CD4-positive, alpha-beta memory T cell (primary cell): ENCODE measurements around the gene ADIPOR1. TPM values are rescaled to one million over a fixed set of nuclear protein-coding genes. Genes with fewer than 3 reads are reported as not detected.

Experiments
- CTCF ChIA-PET: fragments of 350-600 bp; sonication (Branson Sonifier 250); formaldehyde crosslinking; loops from one replicate; lab custom pipeline; 2021; ENCODE audit warnings: inconsistent platforms; ENCODE audit not compliant: partially characterized antibody; lab: Charles Lee
- POLR2A ChIA-PET: fragments of 350-600 bp; sonication (Branson Sonifier 250); formaldehyde crosslinking; loops from one replicate; lab custom pipeline; 2021; ENCODE audit not compliant: partially characterized antibody; lab: Charles Lee
- DNase-seq, 5 donors: peaks; one replicate each; pipeline versions ENCODE4 v3.0.0 to v3.0.0-alpha.2; 2020 to 2022; ENCODE audit warnings: mixed read lengths in 1 of 5
- H3K27ac ChIP-seq: one replicate; pipeline ENCODE4 v1.7.0; 2013; ENCODE audit warnings: low read depth, low read length
- H3K27me3 ChIP-seq: 2 replicates; pipeline ENCODE4 v1.7.0; 2013; ENCODE audit warnings: mild to moderate bottlenecking, low read length, moderate library complexity; ENCODE audit not compliant: insufficient read depth
- H3K36me3 ChIP-seq: 2 replicates; pipeline ENCODE4 v1.7.0; 2013; ENCODE audit warnings: mild to moderate bottlenecking, low read length, moderate library complexity; ENCODE audit not compliant: insufficient read depth
- H3K4me1 ChIP-seq: 2 replicates; pipeline ENCODE4 v1.7.0; 2013; ENCODE audit warnings: mild to moderate bottlenecking, low read length, moderate library complexity; ENCODE audit not compliant: insufficient read depth
- H3K4me3 ChIP-seq, 2 donors: one replicate each; pipeline ENCODE4 v1.7.0; 2013; ENCODE audit warnings: low read length in 2 of 2, mild to moderate bottlenecking in 1 of 2
- H3K9me3 ChIP-seq, 2 donors: one replicate each; pipeline ENCODE4 v1.7.0; 2013; ENCODE audit warnings: low read length in 2 of 2, control low read depth in 1 of 2; ENCODE audit not compliant: control insufficient read depth in 1 of 2
- H3K27ac Mint-ChIP-seq, 7 donors: one replicate each; pipeline ENCODE4 v1.8.0; 2020 to 2021; ENCODE audit warnings: mixed read lengths in 7 of 7, mild to moderate bottlenecking in 6 of 7, inconsistent platforms in 3 of 7, moderate library complexity in 3 of 7
- H3K27me3 Mint-ChIP-seq, 2 donors: one replicate each; pipeline ENCODE4 v1.8.0; 2020 to 2021; ENCODE audit warnings: mixed read lengths in 2 of 2
- H3K36me3 Mint-ChIP-seq, 2 donors: one replicate each; pipeline ENCODE4 v1.8.0; 2020 to 2021; ENCODE audit warnings: mixed read lengths in 2 of 2, inconsistent platforms in 1 of 2, mild to moderate bottlenecking in 1 of 2
- H3K4me1 Mint-ChIP-seq, 4 donors: one replicate each; pipeline ENCODE4 v1.8.0; 2020 to 2021; ENCODE audit warnings: mixed read lengths in 4 of 4, mild to moderate bottlenecking in 1 of 4
- H3K4me3 Mint-ChIP-seq, 8 donors: one replicate each; pipeline ENCODE4 v1.8.0; 2020 to 2021; ENCODE audit warnings: mixed read lengths in 8 of 8, mild to moderate bottlenecking in 7 of 8, moderate library complexity in 6 of 8, inconsistent platforms in 3 of 8
- H3K9me3 Mint-ChIP-seq, 8 donors: one replicate each; pipeline ENCODE4 v1.8.0; 2020 to 2021; ENCODE audit warnings: mixed read lengths in 8 of 8, mild to moderate bottlenecking in 5 of 8, inconsistent platforms in 3 of 8, moderate library complexity in 1 of 8
- intact Hi-C: fragments of 100-400 bp; cut with micrococcal nuclease; formaldehyde crosslinking; loops from one replicate; pipeline ENCODE4 v1.15.1; 2023
- polyA plus RNA-seq, 2 donors: library from polyadenylated mRNA; unstranded; fragments of 300-500 nt; fragmentation: Illumina TruSeq; gene quantifications; one replicate each; pipeline ENCODE4 v1.2.3, GENCODE V29; 2021
- total RNA-seq, 2 experiments: library from RNA; stranded (reverse); gene quantifications; one replicate each; pipeline ENCODE4 v1.2.3, GENCODE V29; 2021

The ADIPOR1 gene
- total and polyA plus RNA-seq, 4 experiments from 2014 or later, result 52.6 to 164 (median 78.3) TPM

DNA sequence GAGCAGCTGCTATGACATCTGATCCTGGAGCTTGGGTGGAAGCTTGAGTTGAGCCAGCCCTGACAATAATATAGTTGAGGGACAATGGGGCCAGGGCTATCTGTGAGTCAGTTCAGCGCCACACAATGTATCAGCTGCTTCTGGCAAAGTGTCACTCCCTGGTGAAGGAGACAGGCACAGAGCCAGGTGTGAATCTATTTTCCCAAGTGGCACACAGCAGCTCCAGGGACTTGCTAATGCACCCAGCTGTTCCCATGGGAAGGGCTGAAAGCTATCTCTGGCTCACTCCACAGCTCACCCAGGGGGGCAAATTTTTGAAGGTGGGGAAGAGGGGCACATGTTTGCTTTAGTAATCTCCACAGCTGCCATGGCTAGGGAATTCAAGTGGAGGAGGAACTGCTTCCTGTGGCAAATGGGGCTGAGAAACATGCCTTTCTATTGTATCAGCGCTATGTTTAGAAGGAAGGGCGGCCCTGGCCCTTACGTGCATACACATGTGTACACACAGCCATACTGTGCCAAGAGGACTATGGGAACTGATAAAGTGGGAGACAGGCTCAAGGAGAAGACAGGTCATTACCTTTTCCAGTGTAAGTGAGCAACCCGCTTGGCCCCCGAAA lies 6.8 kb upstream of the ADIPOR1 start:
- ChIA-PET CTCF (no interaction called here), POLR2A (no interaction called here)
- intact Hi-C loops, result loop anchor here (5.0 kb wide), 1 partner anchor 62 kb away; the partner anchor contains the start of gene PPFIA4
- Mint-ChIP-seq H3K36me3 (peaks cover 17 to 27% of the 10 kb centered on the region in 2 donors), H3K4me3 (peak overlapping the region in 5 of 8 donors; percentile 21 to 74 (median 40)), H3K4me1 (peaks cover 14 to 36% (median 22%) of the 10 kb centered on the region in 4 donors), H3K9me3 (no peaks in the 10 kb centered on the region), H3K27me3 (no peaks in the 10 kb centered on the region), H3K27ac (peak overlapping the region in 5 of 7 donors; percentile 63 to 82 (median 77))
- Histone ChIP-seq H3K36me3 (no peaks in the 10 kb centered on the region), H3K4me1 (peaks cover 29% of the 10 kb centered on the region), H3K27me3 (no peaks in the 10 kb centered on the region), H3K9me3 (no peaks in the 10 kb centered on the region), H3K4me3 (no peak overlapping the region), H3K27ac (no peak overlapping the region)
- DNase-seq, result no peak

DNA sequence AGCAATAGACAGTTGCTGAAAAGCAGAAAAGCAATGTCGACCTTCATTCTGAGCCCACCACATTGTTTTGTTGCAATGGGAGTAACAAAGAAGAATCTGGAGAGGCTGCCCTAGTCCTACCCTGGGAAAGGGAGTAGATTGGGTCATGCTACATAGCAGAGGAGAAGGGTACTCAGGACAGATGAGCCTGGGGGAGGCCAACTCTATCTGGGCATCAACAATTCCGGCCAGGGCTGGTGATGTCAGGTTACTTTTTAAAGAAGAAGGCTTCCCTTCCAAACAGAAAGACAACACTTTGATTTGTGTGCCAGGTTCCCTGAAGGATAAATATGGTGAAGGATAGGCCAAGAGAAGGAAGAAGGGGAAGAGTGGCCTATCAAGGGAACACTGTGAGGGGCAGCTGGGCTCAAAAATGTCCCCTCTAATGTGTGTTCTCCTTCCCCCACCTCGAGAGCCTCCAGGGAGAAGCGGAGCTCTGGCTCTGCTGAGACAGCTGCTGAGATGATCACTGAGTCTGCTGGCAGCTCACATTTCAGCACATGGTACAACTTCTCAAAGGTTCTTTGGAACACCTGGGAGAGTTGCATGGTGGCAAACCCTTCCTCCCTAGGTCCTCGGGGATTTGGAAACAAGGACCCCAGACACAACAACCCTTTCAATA lies 3.2 kb upstream of the ADIPOR1 start:
- no peak overlapping the region for H3K4me3 ChIP-seq
- intact Hi-C loops, result no loop called here
- no peak overlapping the region for H3K27ac ChIP-seq
- peaks cover 18 to 34% of the 10 kb centered on the region in 2 donors for H3K36me3 Mint-ChIP-seq
- no peak for DNase-seq
- no peaks in the 10 kb centered on the region for H3K36me3 ChIP-seq
- peaks cover 18 to 37% (median 23%) of the 10 kb centered on the region in 4 donors for H3K4me1 Mint-ChIP-seq
- H3K4me1 ChIP-seq, result peaks cover 29% of the 10 kb centered on the region
- CTCF ChIA-PET, result no interaction called here
- H3K9me3 ChIP-seq, result no peaks in the 10 kb centered on the region
- H3K4me3 Mint-ChIP-seq, result no peak overlapping the region
- H3K27ac Mint-ChIP-seq, result peak overlapping the region in 2 of 7 donors; percentile 11 to 57
- POLR2A ChIA-PET, result no interaction called here
- no peaks in the 10 kb centered on the region for H3K27me3 Mint-ChIP-seq
- peaks cover 0 to 3% (median 0%) of the 10 kb centered on the region in 8 donors for H3K9me3 Mint-ChIP-seq
- H3K27me3 ChIP-seq, result no peaks in the 10 kb centered on the region

DNA sequence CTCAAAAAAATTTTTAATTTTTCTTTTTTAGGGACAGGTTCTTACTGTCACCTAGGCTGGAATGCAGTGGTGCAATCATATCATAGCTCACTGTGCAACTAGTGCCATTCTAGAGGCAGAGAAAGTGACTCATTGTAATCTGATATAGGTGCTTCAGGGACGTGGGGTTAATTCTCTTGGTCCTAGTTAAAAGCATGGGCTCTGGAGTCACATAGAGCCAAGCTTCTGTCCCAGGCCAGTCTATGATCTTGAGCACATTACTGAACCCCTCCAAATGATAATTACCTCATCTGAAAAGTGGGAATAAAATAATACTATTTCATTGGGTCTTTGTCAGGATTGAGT lies 1.1 kb upstream of the ADIPOR1 start:
- Histone ChIP-seq H3K36me3 (no peaks in the 10 kb centered on the region), H3K9me3 (no peaks in the 10 kb centered on the region), H3K4me3 (no peak overlapping the region), H3K27ac (peak overlapping the region; percentile 94), H3K4me1 (peaks cover 42% of the 10 kb centered on the region), H3K27me3 (no peaks in the 10 kb centered on the region)
- H3K27ac Mint-ChIP-seq, result peak overlapping the region in 2 of 7 donors; percentile 7 to 91
- H3K36me3 Mint-ChIP-seq, result peaks cover 21 to 32% of the 10 kb centered on the region in 2 donors
- intact Hi-C loops, result loop anchor here (2.0 kb wide), 1 partner anchor 70 kb away; the partner anchor contains the start of gene RABIF
- CTCF ChIA-PET, result interaction anchor here (1.1 kb wide), 1 partner anchor 9 kb away, joined by 3 read pairs; no protein-coding TSS in a partner anchor
- POLR2A ChIA-PET, result no interaction called here
- peaks cover 0 to 3% (median 0%) of the 10 kb centered on the region in 8 donors for H3K9me3 Mint-ChIP-seq
- peak overlapping the region in 3 of 8 donors; percentile 25 to 97 (median 95) for H3K4me3 Mint-ChIP-seq
- DNase-seq, result no peak
- H3K27me3 Mint-ChIP-seq, result no peaks in the 10 kb centered on the region
- peaks cover 22 to 43% (median 36%) of the 10 kb centered on the region in 4 donors for H3K4me1 Mint-ChIP-seq

DNA sequence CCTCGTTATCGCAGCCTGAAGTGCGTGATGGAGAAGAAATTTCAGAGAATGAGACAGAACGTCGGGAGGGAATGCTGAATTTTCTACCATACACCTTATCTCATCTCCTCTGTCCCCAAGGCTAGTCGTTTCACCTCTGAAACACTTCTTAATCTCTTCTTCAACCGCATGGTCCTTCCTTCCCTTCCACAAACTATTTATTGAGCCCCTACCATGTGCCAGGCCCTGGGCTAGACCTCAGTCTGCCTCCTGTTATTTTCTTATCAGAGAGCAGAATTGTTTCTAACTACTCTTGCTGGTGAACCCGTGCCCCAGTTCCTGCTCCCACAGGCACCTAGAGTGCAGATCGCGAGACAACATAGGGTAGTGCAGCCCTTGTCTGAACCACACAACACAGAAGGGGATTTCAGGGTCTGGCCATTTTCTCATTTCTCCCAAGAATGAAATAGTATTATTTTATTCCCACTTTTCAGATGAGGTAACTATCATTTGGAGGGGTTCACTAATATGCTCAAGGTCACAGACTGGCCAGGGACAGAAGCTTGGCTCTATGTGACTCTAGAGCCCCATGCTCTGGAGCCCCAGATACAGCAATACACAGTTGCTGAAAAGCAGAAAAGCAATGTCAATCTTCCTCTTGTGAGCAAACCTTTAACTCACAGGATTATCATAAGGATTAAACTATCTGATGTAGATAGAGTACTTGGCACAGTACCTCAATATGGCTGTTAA lies 598 bp upstream of the ADIPOR1 start:
- Mint-ChIP-seq H3K4me3 (peak overlapping the region; percentile 89 to 97 (median 94)), H3K27me3 (no peaks in the 10 kb centered on the region), H3K36me3 (peaks cover 19 to 31% of the 10 kb centered on the region in 2 donors), H3K27ac (peak overlapping the region; percentile 91 to 99 (median 97)), H3K9me3 (peaks cover 0 to 3% (median 0%) of the 10 kb centered on the region in 8 donors), H3K4me1 (peaks cover 27 to 47% (median 40%) of the 10 kb centered on the region in 4 donors)
- ChIA-PET POLR2A (interaction anchor here (1.0 to 1.1 kb wide), 2 partner anchors 8 to 32 kb away, joined by 3 to 8 read pairs; partner anchors contain the start of genes CYB5R1 and KLHL12), CTCF (interaction anchor here (1.1 kb wide), 1 partner anchor 9 kb away, joined by 3 read pairs; no protein-coding TSS in a partner anchor)
- peaks cover 47% of the 10 kb centered on the region for H3K4me1 ChIP-seq
- H3K27me3 ChIP-seq, result no peaks in the 10 kb centered on the region
- H3K4me3 ChIP-seq, result peak overlapping the region in 1 of 2 donors; percentile 78
- peak overlapping the region; percentile 94 for H3K27ac ChIP-seq
- no peaks in the 10 kb centered on the region for H3K9me3 ChIP-seq
- intact Hi-C loops, result loop anchor here (1.0 to 2.0 kb wide), 4 partner anchors 9 to 70 kb away; partner anchors contain the start of genes CYB5R1, KLHL12 and RABIF
- H3K36me3 ChIP-seq, result peaks cover 5% of the 10 kb centered on the region
- peak in 1 of 5 donors; percentile 59 for DNase-seq

DNA sequence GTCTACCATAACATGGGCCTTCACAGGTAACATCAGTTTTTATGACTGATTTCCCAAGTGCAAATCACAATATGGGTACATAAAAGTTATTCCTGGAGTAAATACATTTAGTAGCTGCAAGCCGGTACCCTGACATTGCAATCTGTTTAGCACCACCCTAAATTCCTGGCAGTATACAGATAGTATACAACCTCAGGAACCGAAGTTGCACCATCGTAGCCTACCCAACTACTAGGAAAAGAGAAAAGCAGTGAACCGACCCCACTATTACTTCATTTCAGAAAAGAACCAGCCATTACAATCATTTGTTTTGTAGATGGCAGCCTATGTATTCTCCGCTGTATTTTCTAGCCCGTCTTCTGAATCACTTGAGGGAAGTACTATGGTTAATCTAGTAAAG lies 1.1 kb downstream of the ADIPOR1 start:
- Mint-ChIP-seq H3K9me3 (peaks cover 0 to 3% (median 0%) of the 10 kb centered on the region in 8 donors), H3K27ac (peak overlapping the region; percentile 88 to 97 (median 92)), H3K27me3 (no peaks in the 10 kb centered on the region), H3K36me3 (peaks cover 8 to 30% of the 10 kb centered on the region in 2 donors), H3K4me3 (peak overlapping the region; percentile 83 to 94 (median 90)), H3K4me1 (peaks cover 35 to 65% (median 55%) of the 10 kb centered on the region in 4 donors)
- no peaks in the 10 kb centered on the region for H3K27me3 ChIP-seq
- H3K27ac ChIP-seq, result peak overlapping the region; percentile 94
- peaks cover 64% of the 10 kb centered on the region for H3K4me1 ChIP-seq
- ChIA-PET CTCF (interaction anchor here (0.6 kb wide), 1 partner anchor 582 kb away, joined by 3 read pairs; no protein-coding TSS in a partner anchor), POLR2A (interaction anchor here (0.7 to 1.0 kb wide), 2 partner anchors 11 to 28 kb away, joined by 3 to 5 read pairs; no protein-coding TSS in a partner anchor)
- no peak for DNase-seq
- H3K9me3 ChIP-seq, result no peaks in the 10 kb centered on the region
- intact Hi-C loops, result no loop called here
- peaks cover 5% of the 10 kb centered on the region for H3K36me3 ChIP-seq
- H3K4me3 ChIP-seq, result peak overlapping the region; percentile 44 to 78

DNA sequence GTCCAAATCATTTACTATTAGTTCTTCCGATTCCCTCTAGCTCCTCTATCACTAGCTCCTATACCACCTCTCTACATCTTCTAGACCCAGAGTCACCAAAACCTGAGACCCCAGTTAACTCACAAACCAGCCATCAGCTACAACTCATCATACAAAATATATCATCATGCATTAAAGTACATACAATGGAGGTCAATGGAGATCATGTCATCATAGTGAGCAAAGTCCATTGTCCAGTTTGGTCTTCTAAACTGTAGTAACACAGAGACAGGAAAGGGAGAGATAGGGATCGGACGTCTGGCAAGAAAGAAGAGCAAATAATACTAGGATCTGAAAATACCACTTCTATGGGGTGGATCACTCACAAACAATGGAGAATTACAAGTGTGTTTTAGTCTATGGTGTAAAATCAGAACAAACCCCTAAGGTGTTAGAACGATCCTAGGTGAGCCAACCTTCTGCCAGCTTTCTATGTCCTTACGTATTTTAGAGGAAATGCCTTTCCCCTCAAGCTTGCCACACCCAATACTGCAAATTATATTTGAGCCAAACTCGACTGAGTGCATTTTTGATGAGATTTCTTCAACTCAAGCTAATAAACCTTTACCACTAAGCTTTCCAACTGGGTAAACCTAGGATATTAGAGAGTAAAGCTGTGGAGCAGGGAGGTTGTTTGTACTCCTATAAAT lies 3.9 kb downstream of the ADIPOR1 start:
- POLR2A ChIA-PET, result interaction anchor here (0.6 to 2.3 kb wide), 5 partner anchors 13 to 53 kb away, joined by 3 to 8 read pairs (median 3); partner anchors contain the start of genes CYB5R1, KLHL12 and TMEM183A
- no peaks in the 10 kb centered on the region for H3K27me3 Mint-ChIP-seq
- H3K27ac Mint-ChIP-seq, result peak overlapping the region in 4 of 7 donors; percentile 3 to 77 (median 24)
- intact Hi-C loops, result no loop called here
- peaks cover 8 to 47% of the 10 kb centered on the region in 2 donors for H3K36me3 Mint-ChIP-seq
- peaks cover 18% of the 10 kb centered on the region for H3K36me3 ChIP-seq
- H3K27ac ChIP-seq, result no peak overlapping the region
- DNase-seq, result no peak
- CTCF ChIA-PET, result interaction anchor here (1.1 to 2.4 kb wide), 3 partner anchors 14 to 45 kb away, joined by 3 to 10 read pairs (median 9); partner anchors contain the start of genes CYB5R1 and KLHL12
- peaks cover 68% of the 10 kb centered on the region for H3K4me1 ChIP-seq
- H3K27me3 ChIP-seq, result no peaks in the 10 kb centered on the region
- H3K4me1 Mint-ChIP-seq, result peaks cover 36 to 71% (median 60%) of the 10 kb centered on the region in 4 donors
- no peak overlapping the region for H3K4me3 ChIP-seq
- peak overlapping the region in 2 of 8 donors; percentile 15 to 31 for H3K4me3 Mint-ChIP-seq
- no peaks in the 10 kb centered on the region for H3K9me3 ChIP-seq
- H3K9me3 Mint-ChIP-seq, result peaks cover 0 to 3% (median 0%) of the 10 kb centered on the region in 8 donors
